ENCODE results near the gene LSM7.

GRCh38 chr19:2356036-2356646 is 27.8 kb upstream of the LSM7 start:
- TF ChIP-seq POLR2A (IDR thresholded peaks at IDR 0.05): no peak
- TF ChIP-seq CTCF (IDR thresholded peaks at IDR 0.05): no peak
